Vagina (tissue), 2 donors: ENCODE measurements around the gene MGST2.

Experiments used
- CTCF ChIP-seq, 3 experiments: fragments of 450-650 bp in 2 of 3; fragments of 200-600 bp in 1 of 3; sonication (generic) in 1 of 3; IDR thresholded peaks; one replicate each; pipeline ENCODE4 v1.5.1; 2017 to 2019; ENCODE audit warnings: antibody characterized with exemption in 3 of 3, mild to moderate bottlenecking in 2 of 3, moderate library complexity in 2 of 3
- POLR2A ChIP-seq, 2 donors: fragments of 450-650 bp; IDR thresholded peaks; one replicate each; pipeline ENCODE4 v1.6.1; 2017; ENCODE audit warnings: antibody characterized with exemption in 2 of 2, mild to moderate bottlenecking in 2 of 2, moderate library complexity in 2 of 2
- POLR2AphosphoS5 ChIP-seq, 2 donors: sonication (generic); formaldehyde crosslinking; IDR thresholded peaks; one replicate each; pipeline ENCODE4 v1.9.0; 2017; ENCODE audit warnings: antibody characterized with exemption in 2 of 2, mild to moderate bottlenecking in 2 of 2, low read depth in 1 of 2; ENCODE audit not compliant: insufficient read depth in 1 of 2

GRCh38 chr4:139711461-139711860 lies 45.8 kb downstream of the MGST2 start:
- no peak for TF ChIP-seq CTCF (IDR thresholded peaks at IDR 0.05)
- no peak for TF ChIP-seq POLR2AphosphoS5 (IDR thresholded peaks at IDR 0.05; ENCODE audit: insufficient read depth in 1 of 2, low read depth in 1 of 2)
- no peak for TF ChIP-seq POLR2A (IDR thresholded peaks at IDR 0.05)
